ENCODE data around the gene SLC18A2. TPM values are rescaled to one million over a fixed set of nuclear protein-coding genes. Genes with fewer than 3 reads are reported as not detected.

Gene SLC18A2
- total and polyA plus RNA-seq, 2 of the 8 experiments (the other 6 are each of a cell fraction or from before 2014, with no cell fraction given) = 6.5 to 7.0 TPM

DNA sequence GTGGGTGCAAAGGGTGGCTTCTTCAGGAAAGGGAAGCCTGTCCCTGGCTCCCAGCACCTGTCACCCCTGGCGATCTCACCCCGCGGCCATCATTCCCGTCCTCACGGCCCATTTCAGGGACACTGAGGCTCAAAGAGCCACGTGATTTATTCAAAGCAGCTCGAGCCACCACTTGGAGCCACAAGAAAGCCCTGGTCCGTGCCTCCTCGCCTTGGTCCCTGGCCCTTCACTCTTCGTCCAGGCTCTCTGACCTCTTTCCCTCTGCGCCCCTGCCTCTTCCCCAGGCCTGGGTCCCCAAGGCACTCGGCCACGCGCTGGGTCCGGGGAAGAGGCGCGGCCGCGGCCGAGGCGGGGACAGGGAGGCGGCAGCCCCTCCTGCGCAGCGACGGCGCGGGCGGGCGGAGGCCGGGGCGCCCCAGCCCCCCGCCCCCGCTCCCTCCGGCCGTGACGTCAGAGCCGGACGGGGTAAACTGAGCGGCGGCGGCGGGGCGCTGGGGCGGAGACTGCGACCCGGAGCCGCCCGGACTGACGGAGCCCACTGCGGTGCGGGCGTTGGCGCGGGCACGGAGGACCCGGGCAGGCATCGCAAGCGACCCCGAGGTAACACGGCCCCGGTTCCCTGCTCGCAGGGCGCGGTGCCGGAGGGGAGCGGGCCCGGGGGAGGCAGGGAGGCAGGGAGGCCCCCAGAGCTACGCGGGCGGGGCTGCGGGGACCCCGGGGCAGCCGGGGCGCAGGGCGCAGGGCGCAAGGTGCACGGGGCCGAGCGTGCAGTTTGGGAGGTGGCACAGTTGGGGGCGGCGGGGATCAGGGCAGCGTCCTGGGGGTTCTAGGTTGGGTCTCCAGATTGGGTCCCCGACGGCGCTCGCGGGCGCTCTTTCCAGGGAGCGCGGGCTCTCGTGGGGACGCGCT is at the start of gene SLC18A2 (continued):
- TF ChIP-seq HDAC2 (IDR thresholded peaks at IDR 0.05; ENCODE audit: borderline replicate concordance in 1 of 2, low read depth in 2 of 2, low read length in 2 of 2) (peak in 1 of 2 experiments; percentile 21; a peak in 1 of 4 replicates), TAF1 (IDR thresholded peaks at IDR 0.05; ENCODE audit: low read depth, low read length) (0 out of 2 replicates have a peak, but pooled peaks have one; percentile 22), POU5F1 (IDR thresholded peaks at IDR 0.05; ENCODE audit: low read depth, low read length) (no peak), SIRT6 (IDR thresholded peaks at IDR 0.05; ENCODE audit: low read length) (no peak), CEBPB (IDR thresholded peaks at IDR 0.05; ENCODE audit: low read depth, low read length) (no peak), KDM4A (IDR thresholded peaks at IDR 0.05; ENCODE audit: low read depth, low read length, severe bottlenecking) (peak; percentile 93), RBBP5 (IDR thresholded peaks at IDR 0.05; ENCODE audit: borderline replicate concordance, low read depth, low read length) (peak; percentile 69; the same call in 1 of the 2 replicates), ASH2L (IDR thresholded peaks at IDR 0.05; ENCODE audit: low read length) (peak; percentile 49)
- TF ChIP-seq, protein P1, sequence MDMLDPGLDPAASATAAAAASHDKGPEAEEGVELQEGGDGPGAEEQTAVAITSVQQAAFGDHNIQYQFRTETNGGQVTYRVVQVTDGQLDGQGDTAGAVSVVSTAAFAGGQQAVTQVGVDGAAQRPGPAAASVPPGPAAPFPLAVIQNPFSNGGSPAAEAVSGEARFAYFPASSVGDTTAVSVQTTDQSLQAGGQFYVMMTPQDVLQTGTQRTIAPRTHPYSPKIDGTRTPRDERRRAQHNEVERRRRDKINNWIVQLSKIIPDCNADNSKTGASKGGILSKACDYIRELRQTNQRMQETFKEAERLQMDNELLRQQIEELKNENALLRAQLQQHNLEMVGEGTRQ (IDR thresholded peaks at IDR 0.05; ENCODE audit: low read length) = peak; percentile 46
- TF ChIP-seq, protein P2, sequence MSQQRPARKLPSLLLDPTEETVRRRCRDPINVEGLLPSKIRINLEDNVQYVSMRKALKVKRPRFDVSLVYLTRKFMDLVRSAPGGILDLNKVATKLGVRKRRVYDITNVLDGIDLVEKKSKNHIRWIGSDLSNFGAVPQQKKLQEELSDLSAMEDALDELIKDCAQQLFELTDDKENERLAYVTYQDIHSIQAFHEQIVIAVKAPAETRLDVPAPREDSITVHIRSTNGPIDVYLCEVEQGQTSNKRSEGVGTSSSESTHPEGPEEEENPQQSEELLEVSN (IDR thresholded peaks at IDR 0.05) = peak; percentile 42
- TF ChIP-seq, protein P3, sequence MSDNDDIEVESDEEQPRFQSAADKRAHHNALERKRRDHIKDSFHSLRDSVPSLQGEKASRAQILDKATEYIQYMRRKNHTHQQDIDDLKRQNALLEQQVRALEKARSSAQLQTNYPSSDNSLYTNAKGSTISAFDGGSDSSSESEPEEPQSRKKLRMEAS (IDR thresholded peaks at IDR 0.05) = peak; percentile 67
